Choroid plexus epithelial cell (primary cell): ENCODE measurements around the gene PAX9.

Experiments
- DNase-seq: peaks from one replicate; pipeline ENCODE4 v3.0.0-alpha.2; 2010; ENCODE audit warnings: low read depth
- H3K4me3 ChIP-seq: 2 replicates; pipeline ENCODE4 v1.5.1; 2011; ENCODE audit warnings: low read depth, mild to moderate bottlenecking, control low read depth, low read length, moderate library complexity
- CTCF ChIP-seq: conservative IDR thresholded peaks from 2 replicates; pipeline ENCODE4 v1.5.1; 2011; ENCODE audit warnings: low read depth, mild to moderate bottlenecking, control low read depth, inconsistent platforms, low read length, moderate library complexity

PAX9 gene

GRCh38 chr14:36716614-36717184, 55.0 kb downstream of the PAX9 start:
- no peak for DNase-seq
- no peak for TF ChIP-seq CTCF
- H3K4me3 ChIP-seq = no peak overlapping the region

GRCh38 chr14:36717363-36717762, 55.7 kb downstream of the PAX9 start:
- TF ChIP-seq CTCF = no peak
- no peak overlapping the region for H3K4me3 ChIP-seq
- no peak for DNase-seq

- no peak for TF ChIP-seq CTCF
- peak; percentile 23 for DNase-seq
- H3K4me3 ChIP-seq = no peak overlapping the region
Observed at GRCh38 chr14:36718216-36718615, 56.6 kb downstream of the PAX9 start.

GRCh38 chr14:36719823-36720222, 58.2 kb downstream of the PAX9 start:
- no peak overlapping the region for H3K4me3 ChIP-seq
- no peak for DNase-seq
- TF ChIP-seq CTCF = no peak

GRCh38 chr14:36720657-36721056, 59.0 kb downstream of the PAX9 start:
- TF ChIP-seq CTCF = no peak
- no peak for DNase-seq
- no peak overlapping the region for H3K4me3 ChIP-seq

- TF ChIP-seq CTCF = no peak
- H3K4me3 ChIP-seq = no peak overlapping the region
- DNase-seq = no peak
Observed at GRCh38 chr14:36721877-36722276, 60.2 kb downstream of the PAX9 start.

GRCh38 chr14:36723530-36723929, 61.9 kb downstream of the PAX9 start:
- TF ChIP-seq CTCF = no peak
- no peak overlapping the region for H3K4me3 ChIP-seq
- no peak for DNase-seq
